H1 (cell line): ENCODE measurements around the gene NRXN2. TPM values are rescaled to one million over a fixed set of nuclear protein-coding genes. Genes with fewer than 3 reads are reported as not detected.

ENCODE experiments used
- ASH2L ChIP-seq: fragments of 200-600, 300-600 bp; sonication (generic); IDR thresholded peaks from one replicate; pipeline ENCODE4 v1.7.1; 2017; ENCODE audit warnings: low read length
- CTCF ChIP-seq, 3 experiments: IDR thresholded peaks; 1 replicate in 2 of 3; 2 replicates in 1 of 3; pipeline versions ENCODE4 v1.5.1 to v1.6.1; 2011; ENCODE audit warnings: low read length in 3 of 3, mild to moderate bottlenecking in 3 of 3, inconsistent platforms in 2 of 3, low read depth in 1 of 3, moderate library complexity in 1 of 3; ENCODE audit not compliant: insufficient read depth in 1 of 3; ENCODE audit errors: control extremely low read depth in 1 of 3
- RAD21 ChIP-seq, 2 experiments: IDR thresholded peaks in 1 of 2; conservative IDR thresholded peaks in 1 of 2; 2 replicates each; pipeline ENCODE4 v1.6.1; 2011; ENCODE audit warnings: low read depth in 2 of 2, low read length in 2 of 2, improper control_type of control experiment in 1 of 2, inconsistent platforms in 1 of 2, mild to moderate bottlenecking in 1 of 2, moderate library complexity in 1 of 2
- SIX5 ChIP-seq: IDR thresholded peaks from 2 replicates; pipeline ENCODE4 v1.6.1; 2011; ENCODE audit warnings: mild to moderate bottlenecking, low read depth, low read length
- SUZ12 ChIP-seq: fragments of 200-600 bp; sonication (generic); IDR thresholded peaks from 2 replicates; pipeline ENCODE4 v1.6.1; 2012; ENCODE audit warnings: mild to moderate bottlenecking, inconsistent platforms, low read length, moderate library complexity, mixed read lengths
- polyA plus RNA-seq, 7 experiments: library from polyadenylated mRNA; depleted of rRNA in 3 of 7; stranded (reverse) in 5 of 7; unstranded in 2 of 7; fragments of >200 nt in 5 of 7; fragments of 200-250 nt in 2 of 7; gene quantifications; 1 replicate in 5 of 7; 2 replicates in 1 of 7; 4 replicates in 1 of 7; pipeline versions ENCODE4 v1.2.1 to v1.2.3, GENCODE V29; 2011 to 2013; ENCODE audit warnings: missing spikeins in 2 of 7, mixed read lengths in 2 of 7
- total RNA-seq: library from RNA; stranded (reverse); fragmentation: NEBNext Ultra II Directional; extraction: Animal tissue kit (Norgen Biotek cat#: 25700); gene quantifications from 2 replicates; pipeline ENCODE4 v1.2.1, GENCODE V29; 2021
- TF ChIP-seq, protein P1 (sequence below): fragments of 300-600 bp; sonication (generic); IDR thresholded peaks from 2 replicates; pipeline ENCODE4 v1.7.1; 2012; ENCODE audit warnings: low read length, moderate library complexity, mild to moderate bottlenecking, inconsistent platforms; ENCODE audit not compliant: insufficient replicate concordance
- TF ChIP-seq, protein P2 (sequence below): IDR thresholded peaks from 2 replicates; pipeline ENCODE4 v1.6.1; 2012; ENCODE audit warnings: inconsistent platforms

The NRXN2 gene
- total and polyA plus RNA-seq, 2 of the 8 experiments (the other 6 are each of a cell fraction or from before 2014, with no cell fraction given), result 1.3 to 11.5 TPM

- TF ChIP-seq, protein P1, sequence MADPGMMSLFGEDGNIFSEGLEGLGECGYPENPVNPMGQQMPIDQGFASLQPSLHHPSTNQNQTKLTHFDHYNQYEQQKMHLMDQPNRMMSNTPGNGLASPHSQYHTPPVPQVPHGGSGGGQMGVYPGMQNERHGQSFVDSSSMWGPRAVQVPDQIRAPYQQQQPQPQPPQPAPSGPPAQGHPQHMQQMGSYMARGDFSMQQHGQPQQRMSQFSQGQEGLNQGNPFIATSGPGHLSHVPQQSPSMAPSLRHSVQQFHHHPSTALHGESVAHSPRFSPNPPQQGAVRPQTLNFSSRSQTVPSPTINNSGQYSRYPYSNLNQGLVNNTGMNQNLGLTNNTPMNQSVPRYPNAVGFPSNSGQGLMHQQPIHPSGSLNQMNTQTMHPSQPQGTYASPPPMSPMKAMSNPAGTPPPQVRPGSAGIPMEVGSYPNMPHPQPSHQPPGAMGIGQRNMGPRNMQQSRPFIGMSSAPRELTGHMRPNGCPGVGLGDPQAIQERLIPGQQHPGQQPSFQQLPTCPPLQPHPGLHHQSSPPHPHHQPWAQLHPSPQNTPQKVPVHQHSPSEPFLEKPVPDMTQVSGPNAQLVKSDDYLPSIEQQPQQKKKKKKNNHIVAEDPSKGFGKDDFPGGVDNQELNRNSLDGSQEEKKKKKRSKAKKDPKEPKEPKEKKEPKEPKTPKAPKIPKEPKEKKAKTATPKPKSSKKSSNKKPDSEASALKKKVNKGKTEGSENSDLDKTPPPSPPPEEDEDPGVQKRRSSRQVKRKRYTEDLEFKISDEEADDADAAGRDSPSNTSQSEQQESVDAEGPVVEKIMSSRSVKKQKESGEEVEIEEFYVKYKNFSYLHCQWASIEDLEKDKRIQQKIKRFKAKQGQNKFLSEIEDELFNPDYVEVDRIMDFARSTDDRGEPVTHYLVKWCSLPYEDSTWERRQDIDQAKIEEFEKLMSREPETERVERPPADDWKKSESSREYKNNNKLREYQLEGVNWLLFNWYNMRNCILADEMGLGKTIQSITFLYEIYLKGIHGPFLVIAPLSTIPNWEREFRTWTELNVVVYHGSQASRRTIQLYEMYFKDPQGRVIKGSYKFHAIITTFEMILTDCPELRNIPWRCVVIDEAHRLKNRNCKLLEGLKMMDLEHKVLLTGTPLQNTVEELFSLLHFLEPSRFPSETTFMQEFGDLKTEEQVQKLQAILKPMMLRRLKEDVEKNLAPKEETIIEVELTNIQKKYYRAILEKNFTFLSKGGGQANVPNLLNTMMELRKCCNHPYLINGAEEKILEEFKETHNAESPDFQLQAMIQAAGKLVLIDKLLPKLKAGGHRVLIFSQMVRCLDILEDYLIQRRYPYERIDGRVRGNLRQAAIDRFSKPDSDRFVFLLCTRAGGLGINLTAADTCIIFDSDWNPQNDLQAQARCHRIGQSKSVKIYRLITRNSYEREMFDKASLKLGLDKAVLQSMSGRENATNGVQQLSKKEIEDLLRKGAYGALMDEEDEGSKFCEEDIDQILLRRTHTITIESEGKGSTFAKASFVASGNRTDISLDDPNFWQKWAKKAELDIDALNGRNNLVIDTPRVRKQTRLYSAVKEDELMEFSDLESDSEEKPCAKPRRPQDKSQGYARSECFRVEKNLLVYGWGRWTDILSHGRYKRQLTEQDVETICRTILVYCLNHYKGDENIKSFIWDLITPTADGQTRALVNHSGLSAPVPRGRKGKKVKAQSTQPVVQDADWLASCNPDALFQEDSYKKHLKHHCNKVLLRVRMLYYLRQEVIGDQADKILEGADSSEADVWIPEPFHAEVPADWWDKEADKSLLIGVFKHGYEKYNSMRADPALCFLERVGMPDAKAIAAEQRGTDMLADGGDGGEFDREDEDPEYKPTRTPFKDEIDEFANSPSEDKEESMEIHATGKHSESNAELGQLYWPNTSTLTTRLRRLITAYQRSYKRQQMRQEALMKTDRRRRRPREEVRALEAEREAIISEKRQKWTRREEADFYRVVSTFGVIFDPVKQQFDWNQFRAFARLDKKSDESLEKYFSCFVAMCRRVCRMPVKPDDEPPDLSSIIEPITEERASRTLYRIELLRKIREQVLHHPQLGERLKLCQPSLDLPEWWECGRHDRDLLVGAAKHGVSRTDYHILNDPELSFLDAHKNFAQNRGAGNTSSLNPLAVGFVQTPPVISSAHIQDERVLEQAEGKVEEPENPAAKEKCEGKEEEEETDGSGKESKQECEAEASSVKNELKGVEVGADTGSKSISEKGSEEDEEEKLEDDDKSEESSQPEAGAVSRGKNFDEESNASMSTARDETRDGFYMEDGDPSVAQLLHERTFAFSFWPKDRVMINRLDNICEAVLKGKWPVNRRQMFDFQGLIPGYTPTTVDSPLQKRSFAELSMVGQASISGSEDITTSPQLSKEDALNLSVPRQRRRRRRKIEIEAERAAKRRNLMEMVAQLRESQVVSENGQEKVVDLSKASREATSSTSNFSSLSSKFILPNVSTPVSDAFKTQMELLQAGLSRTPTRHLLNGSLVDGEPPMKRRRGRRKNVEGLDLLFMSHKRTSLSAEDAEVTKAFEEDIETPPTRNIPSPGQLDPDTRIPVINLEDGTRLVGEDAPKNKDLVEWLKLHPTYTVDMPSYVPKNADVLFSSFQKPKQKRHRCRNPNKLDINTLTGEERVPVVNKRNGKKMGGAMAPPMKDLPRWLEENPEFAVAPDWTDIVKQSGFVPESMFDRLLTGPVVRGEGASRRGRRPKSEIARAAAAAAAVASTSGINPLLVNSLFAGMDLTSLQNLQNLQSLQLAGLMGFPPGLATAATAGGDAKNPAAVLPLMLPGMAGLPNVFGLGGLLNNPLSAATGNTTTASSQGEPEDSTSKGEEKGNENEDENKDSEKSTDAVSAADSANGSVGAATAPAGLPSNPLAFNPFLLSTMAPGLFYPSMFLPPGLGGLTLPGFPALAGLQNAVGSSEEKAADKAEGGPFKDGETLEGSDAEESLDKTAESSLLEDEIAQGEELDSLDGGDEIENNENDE, result no peak
- no peak for TF ChIP-seq SIX5
- TF ChIP-seq, protein P2, sequence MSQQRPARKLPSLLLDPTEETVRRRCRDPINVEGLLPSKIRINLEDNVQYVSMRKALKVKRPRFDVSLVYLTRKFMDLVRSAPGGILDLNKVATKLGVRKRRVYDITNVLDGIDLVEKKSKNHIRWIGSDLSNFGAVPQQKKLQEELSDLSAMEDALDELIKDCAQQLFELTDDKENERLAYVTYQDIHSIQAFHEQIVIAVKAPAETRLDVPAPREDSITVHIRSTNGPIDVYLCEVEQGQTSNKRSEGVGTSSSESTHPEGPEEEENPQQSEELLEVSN, result no peak
- no peak for TF ChIP-seq SUZ12
- no peak for TF ChIP-seq ASH2L
- TF ChIP-seq RAD21 (IDR thresholded peaks at IDR 0.05 in 1 of 2, conservative IDR thresholded peaks at IDR 0.05 in 1 of 2; ENCODE audit: low read depth in 2 of 2, low read length in 2 of 2), result no peak
- TF ChIP-seq CTCF (IDR thresholded peaks at IDR 0.05; ENCODE audit: control extremely low read depth in 1 of 3, insufficient read depth in 1 of 3, low read depth in 1 of 3, low read length in 3 of 3), result no peak
These were observed 62.8 kb downstream of the NRXN2 start (continued) for GRCh38 chr11:64660205-64660604.
